ENCODE results near the gene PDE11A.

The PDE11A gene

DNA sequence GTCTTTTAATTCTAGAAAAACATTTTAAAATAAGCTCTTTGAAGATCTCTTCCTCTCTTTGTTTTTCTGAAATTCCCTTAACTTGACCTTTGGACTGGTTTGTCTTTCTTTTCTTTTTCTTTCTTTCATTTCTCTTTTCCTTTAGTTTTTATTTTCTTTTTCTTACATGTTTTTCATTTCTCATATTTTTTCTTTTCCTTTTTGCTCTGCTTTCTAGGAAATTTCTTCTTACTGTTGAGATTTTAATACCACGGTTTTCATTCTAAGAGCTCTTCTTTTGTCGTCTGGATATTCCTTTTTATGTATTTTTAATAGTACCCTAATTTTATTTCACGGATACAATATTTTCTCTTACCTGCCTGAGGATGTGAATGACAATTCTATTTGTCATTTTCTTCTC, 342.2 kb downstream of the PDE11A start:
- Mint-ChIP-seq H3K4me3 (no peak overlapping the region), H3K36me3 (ENCODE audit: insufficient read depth) (no peaks in the 10 kb centered on the region), H3K27ac (no peak overlapping the region), H3K9me3 (no peaks in the 10 kb centered on the region), H3K4me1 (ENCODE audit: low read depth in 2 of 2) (no peaks in the 10 kb centered on the region), H3K27me3 (peaks cover 58 to 88% of the 10 kb centered on the region in 2 donors)
- ATAC-seq (replicated peaks) (no peak), DNase-seq (no peak)

GRCh38 chr2:177728920-177729319, 343.7 kb downstream of the PDE11A start:
- H3K36me3 Mint-ChIP-seq (ENCODE audit: insufficient read depth): no peaks in the 10 kb centered on the region
- no peak overlapping the region for H3K27ac Mint-ChIP-seq
- no peak for ATAC-seq (replicated peaks)
- DNase-seq: no peak
- peaks cover 52 to 84% of the 10 kb centered on the region in 2 donors for H3K27me3 Mint-ChIP-seq
- no peaks in the 10 kb centered on the region for H3K9me3 Mint-ChIP-seq
- no peaks in the 10 kb centered on the region for H3K4me1 Mint-ChIP-seq (ENCODE audit: low read depth in 2 of 2)
- H3K4me3 Mint-ChIP-seq: no peak overlapping the region

DNA sequence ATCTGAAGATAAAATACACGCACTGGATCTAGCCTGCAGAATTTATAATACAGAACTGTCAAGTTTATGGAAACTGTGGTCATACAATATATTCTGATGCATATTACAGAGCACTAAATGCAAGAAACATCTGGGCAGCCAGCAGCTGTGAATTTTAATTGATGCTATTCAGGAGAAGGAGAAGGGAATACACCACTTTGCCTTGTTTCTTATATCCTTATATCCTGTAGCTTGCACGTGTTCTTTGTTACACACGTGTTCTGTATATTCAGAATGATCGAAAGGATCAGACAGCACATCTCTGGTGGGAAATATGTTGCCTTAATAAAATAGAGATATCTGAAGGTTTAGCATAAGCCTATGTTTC, 344.2 kb downstream of the PDE11A start:
- Mint-ChIP-seq H3K4me1 (ENCODE audit: low read depth in 2 of 2) (no peaks in the 10 kb centered on the region), H3K27me3 (peaks cover 50 to 80% of the 10 kb centered on the region in 2 donors), H3K9me3 (no peaks in the 10 kb centered on the region), H3K36me3 (ENCODE audit: insufficient read depth) (no peaks in the 10 kb centered on the region), H3K27ac (no peak overlapping the region), H3K4me3 (no peak overlapping the region)
- DNase-seq (no peak), ATAC-seq (replicated peaks) (no peak)

- ATAC-seq (replicated peaks) (no peak), DNase-seq (no peak)
- no peaks in the 10 kb centered on the region for H3K9me3 Mint-ChIP-seq
- H3K27ac Mint-ChIP-seq: no peak overlapping the region
- H3K27me3 Mint-ChIP-seq: peaks cover 50 to 74% of the 10 kb centered on the region in 2 donors
- H3K36me3 Mint-ChIP-seq (ENCODE audit: insufficient read depth): no peaks in the 10 kb centered on the region
- no peaks in the 10 kb centered on the region for H3K4me1 Mint-ChIP-seq (ENCODE audit: low read depth in 2 of 2)
- no peak overlapping the region for H3K4me3 Mint-ChIP-seq
Measured at GRCh38 chr2:177727577-177728398, 344.8 kb downstream of the PDE11A start.

- DNase-seq: no peak
- Mint-ChIP-seq H3K4me3 (no peak overlapping the region), H3K27me3 (peaks cover 48 to 70% of the 10 kb centered on the region in 2 donors), H3K27ac (no peak overlapping the region), H3K9me3 (no peaks in the 10 kb centered on the region), H3K36me3 (ENCODE audit: insufficient read depth) (no peaks in the 10 kb centered on the region), H3K4me1 (ENCODE audit: low read depth in 2 of 2) (no peaks in the 10 kb centered on the region)
- ATAC-seq (replicated peaks): no peak
Measured at GRCh38 chr2:177726931-177727348, 345.6 kb downstream of the PDE11A start.

DNA sequence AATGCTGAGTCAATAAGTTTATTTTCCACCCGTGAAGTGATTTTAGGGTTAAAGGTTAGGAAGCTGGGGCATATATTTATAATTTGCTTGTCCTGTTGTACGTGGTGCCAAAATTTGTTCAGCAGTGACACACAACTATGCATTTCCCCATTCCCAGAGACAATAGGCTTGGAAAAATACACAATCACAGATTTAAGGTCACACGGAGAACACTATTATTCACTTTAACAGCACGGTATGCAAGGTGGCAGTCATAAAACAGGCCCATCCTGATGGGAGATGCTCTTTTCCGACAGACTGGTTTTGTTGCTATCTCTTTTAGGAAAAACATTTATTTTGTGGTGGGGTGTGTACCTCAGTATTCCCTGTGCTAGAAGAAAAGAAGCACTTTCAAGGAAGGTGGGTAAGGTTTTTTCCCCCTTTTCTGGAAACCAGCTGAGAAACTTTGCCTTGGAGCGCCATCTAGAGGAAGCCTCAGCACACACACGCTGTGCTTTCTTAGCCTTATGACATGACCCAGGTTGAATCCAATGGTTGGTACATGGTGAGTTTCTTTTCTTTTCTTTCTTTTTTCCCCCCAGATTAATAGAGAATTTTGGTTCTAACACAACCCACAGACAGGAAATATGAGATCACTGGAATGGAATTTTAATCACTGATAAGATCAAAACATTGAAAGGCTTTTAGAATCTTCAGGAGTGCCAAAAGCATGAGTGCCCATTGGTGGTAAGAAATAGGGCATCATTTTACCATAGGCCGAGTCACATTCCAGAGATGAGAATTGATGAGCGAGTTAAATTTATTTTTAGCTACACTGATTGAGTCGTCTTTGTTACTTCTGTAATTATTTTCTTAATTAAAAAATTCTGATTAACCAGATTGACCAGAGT, 347.9 kb downstream of the PDE11A start:
- H3K36me3 Mint-ChIP-seq (ENCODE audit: insufficient read depth): no peaks in the 10 kb centered on the region
- H3K9me3 Mint-ChIP-seq: no peaks in the 10 kb centered on the region
- ATAC-seq (replicated peaks) (peak; percentile 46), DNase-seq (peak; percentile 9 to 17 (median 16))
- H3K27me3 Mint-ChIP-seq: peaks cover 30 to 52% of the 10 kb centered on the region in 2 donors
- H3K4me1 Mint-ChIP-seq (ENCODE audit: low read depth in 2 of 2): no peaks in the 10 kb centered on the region
- H3K27ac Mint-ChIP-seq: no peak overlapping the region
- H3K4me3 Mint-ChIP-seq: no peak overlapping the region

- H3K27ac Mint-ChIP-seq: no peak overlapping the region
- ATAC-seq (replicated peaks) (no peak), DNase-seq (no peak)
- no peak overlapping the region for H3K4me3 Mint-ChIP-seq
- no peaks in the 10 kb centered on the region for H3K36me3 Mint-ChIP-seq (ENCODE audit: insufficient read depth)
- H3K27me3 Mint-ChIP-seq: peaks cover 27 to 38% of the 10 kb centered on the region in 2 donors
- no peaks in the 10 kb centered on the region for H3K9me3 Mint-ChIP-seq
- no peaks in the 10 kb centered on the region for H3K4me1 Mint-ChIP-seq (ENCODE audit: low read depth in 2 of 2)
Measured at GRCh38 chr2:177723235-177723634, 349.3 kb downstream of the PDE11A start.

DNA sequence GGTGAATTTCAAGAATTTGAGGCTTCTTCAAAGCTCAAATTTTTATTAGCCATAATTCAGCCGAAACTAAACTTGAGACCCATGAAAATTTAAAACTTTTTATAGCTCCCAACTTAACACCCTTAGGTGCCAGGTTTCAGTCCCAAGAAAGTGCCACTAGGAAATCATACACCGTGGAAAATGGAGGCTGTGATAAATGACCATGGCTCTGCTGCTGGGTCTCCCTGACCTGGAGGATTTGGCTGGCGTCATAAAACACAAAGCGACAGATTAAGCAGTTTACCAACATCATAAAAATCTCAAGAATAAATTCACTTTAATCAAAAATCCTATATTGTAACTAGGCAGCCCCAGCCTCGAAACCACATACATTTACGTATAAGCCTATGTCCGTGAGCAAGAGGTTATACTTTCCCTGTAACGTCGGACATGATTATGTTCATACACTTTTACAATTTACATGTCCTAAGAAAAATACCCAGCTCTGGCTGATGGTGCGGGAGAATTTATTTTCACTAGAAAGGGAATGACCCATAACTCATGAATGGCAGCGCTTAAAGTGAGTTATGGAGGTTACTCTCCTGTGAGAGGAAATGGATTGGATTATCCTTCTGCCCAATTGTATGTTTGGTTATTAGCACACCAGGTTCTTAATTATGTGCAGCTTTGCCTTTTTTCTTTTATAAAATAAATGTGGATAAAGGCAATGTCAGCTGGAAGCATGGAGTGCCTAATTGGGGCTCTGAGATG, 350.6 kb downstream of the PDE11A start:
- Mint-ChIP-seq H3K4me1 (ENCODE audit: low read depth in 2 of 2) (no peaks in the 10 kb centered on the region), H3K27me3 (peaks cover 31 to 38% of the 10 kb centered on the region in 2 donors), H3K27ac (no peak overlapping the region), H3K9me3 (no peaks in the 10 kb centered on the region), H3K36me3 (ENCODE audit: insufficient read depth) (no peaks in the 10 kb centered on the region), H3K4me3 (no peak overlapping the region)
- no peak for DNase-seq
- ATAC-seq (replicated peaks): no peak

GRCh38 chr2:177721087-177721486, 351.5 kb downstream of the PDE11A start:
- Mint-ChIP-seq H3K27me3 (peaks cover 31 to 38% of the 10 kb centered on the region in 2 donors), H3K4me3 (no peak overlapping the region), H3K36me3 (ENCODE audit: insufficient read depth) (no peaks in the 10 kb centered on the region)

GRCh38 chr2:177717831-177718618, 354.6 kb downstream of the PDE11A start:
- DNase-seq (no peak), ATAC-seq (replicated peaks) (no peak)
- H3K4me3 Mint-ChIP-seq: no peak overlapping the region
- H3K27me3 Mint-ChIP-seq: peaks cover 33 to 38% of the 10 kb centered on the region in 2 donors
- H3K4me1 Mint-ChIP-seq (ENCODE audit: low read depth in 2 of 2): no peaks in the 10 kb centered on the region
- no peak overlapping the region for H3K27ac Mint-ChIP-seq
- H3K36me3 Mint-ChIP-seq (ENCODE audit: insufficient read depth): no peaks in the 10 kb centered on the region
- no peaks in the 10 kb centered on the region for H3K9me3 Mint-ChIP-seq

More at GRCh38 chr2:177721087-177721486, 351.5 kb downstream of the PDE11A start:
- Mint-ChIP-seq H3K27ac (no peak overlapping the region), H3K4me1 (ENCODE audit: low read depth in 2 of 2) (no peaks in the 10 kb centered on the region), H3K9me3 (no peaks in the 10 kb centered on the region)
- DNase-seq: no peak
- no peak for ATAC-seq (replicated peaks)

DNA sequence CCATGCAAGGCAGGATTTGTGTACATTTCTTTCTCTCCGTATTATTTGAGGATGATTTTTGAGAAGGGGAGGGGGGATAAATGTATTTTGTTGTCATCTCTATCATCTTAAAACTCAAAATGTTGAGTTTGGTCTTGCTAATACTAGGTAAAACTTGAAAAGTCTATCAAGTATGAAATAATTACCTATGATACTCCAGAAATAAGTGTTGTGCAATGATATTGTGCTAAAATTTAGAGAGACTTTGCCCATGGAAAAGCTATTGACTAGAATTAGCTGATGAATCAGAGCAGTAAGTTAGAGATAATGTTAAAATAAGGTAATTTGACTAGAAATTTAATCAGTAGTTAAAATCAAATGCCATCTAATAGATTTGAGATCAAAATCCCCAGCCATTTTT, 356.1 kb downstream of the PDE11A start:
- Mint-ChIP-seq H3K4me3 (no peak overlapping the region), H3K27ac (no peak overlapping the region), H3K4me1 (ENCODE audit: low read depth in 2 of 2) (no peaks in the 10 kb centered on the region), H3K9me3 (no peaks in the 10 kb centered on the region), H3K27me3 (peaks cover 33 to 38% of the 10 kb centered on the region in 2 donors), H3K36me3 (ENCODE audit: insufficient read depth) (no peaks in the 10 kb centered on the region)
- DNase-seq: no peak
- ATAC-seq (replicated peaks): no peak

DNA sequence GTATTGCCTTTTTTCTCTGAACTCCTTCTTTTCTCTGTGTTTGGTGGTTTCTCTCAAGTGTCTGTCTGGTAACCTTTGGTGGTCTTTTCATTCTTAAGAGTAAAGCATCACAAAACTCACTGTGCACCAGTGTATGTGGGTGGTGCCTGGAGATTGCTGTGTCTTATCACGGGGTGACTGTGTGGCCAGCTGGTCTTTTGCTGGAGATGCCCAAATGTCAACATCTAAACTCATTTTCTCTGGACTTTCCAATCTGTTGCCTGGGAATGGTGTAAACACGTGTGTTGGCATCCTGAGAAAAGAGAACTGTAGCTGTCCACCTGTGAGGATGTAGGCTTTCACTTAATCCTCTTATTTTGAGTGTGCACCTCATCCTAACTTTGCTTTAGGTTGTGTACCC, 356.8 kb downstream of the PDE11A start:
- no peak for ATAC-seq (replicated peaks)
- Mint-ChIP-seq H3K27ac (no peak overlapping the region), H3K4me1 (ENCODE audit: low read depth in 2 of 2) (no peaks in the 10 kb centered on the region), H3K4me3 (no peak overlapping the region), H3K27me3 (peaks cover 33 to 38% of the 10 kb centered on the region in 2 donors), H3K36me3 (ENCODE audit: insufficient read depth) (no peaks in the 10 kb centered on the region), H3K9me3 (no peaks in the 10 kb centered on the region)
- DNase-seq: no peak

GRCh38 chr2:177714704-177715103, 357.9 kb downstream of the PDE11A start:
- H3K27me3 Mint-ChIP-seq: peaks cover 33 to 38% of the 10 kb centered on the region in 2 donors
- ATAC-seq (replicated peaks) (no peak), DNase-seq (no peak)
- no peaks in the 10 kb centered on the region for H3K9me3 Mint-ChIP-seq
- H3K36me3 Mint-ChIP-seq (ENCODE audit: insufficient read depth): no peaks in the 10 kb centered on the region
- H3K4me3 Mint-ChIP-seq: no peak overlapping the region
- H3K27ac Mint-ChIP-seq: no peak overlapping the region
- H3K4me1 Mint-ChIP-seq (ENCODE audit: low read depth in 2 of 2): no peaks in the 10 kb centered on the region

Measured in effector memory CD8-positive, alpha-beta T cell (primary cell).